ENCODE results near the gene AHI1. TPM values are rescaled to one million over a fixed set of nuclear protein-coding genes. Genes with fewer than 3 reads are reported as not detected.

The AHI1 gene
- total and polyA plus RNA-seq, 2 donors (not counting 1 experiment from before 2014, with no cell fraction given) = 8.3 to 61.7 TPM

DNA sequence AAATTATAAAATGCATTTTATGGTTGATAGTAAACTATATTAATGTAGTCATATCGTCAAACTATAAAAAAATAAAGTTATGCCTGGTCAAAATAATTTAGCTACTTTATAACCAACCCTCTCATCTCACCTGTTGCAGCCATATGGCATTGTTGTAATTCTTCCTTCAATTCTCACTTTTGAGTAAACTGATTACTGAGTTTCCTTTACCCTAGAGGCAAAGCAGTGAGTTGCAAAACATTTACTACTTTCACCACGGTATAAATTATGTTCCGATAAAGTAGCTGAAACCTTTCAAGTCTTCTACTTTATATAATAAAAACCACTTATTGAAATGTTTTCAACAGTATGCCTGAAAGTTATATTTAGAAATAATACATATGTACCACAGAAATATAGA, 113.8 kb downstream of the AHI1 start:
- Histone ChIP-seq H3K4me1 (ENCODE audit: control insufficient read depth in 2 of 2, insufficient read depth in 2 of 2, low read length in 2 of 2) (no peaks in the 10 kb centered on the region), H3K9ac (ENCODE audit: low read length) (no peak overlapping the region), H4K20me1 (ENCODE audit: control insufficient read depth, insufficient read depth, low read length, poor library complexity, severe bottlenecking) (no peaks in the 10 kb centered on the region), H3K79me2 (ENCODE audit: control insufficient read depth, insufficient read depth, low read length) (no peaks in the 10 kb centered on the region), H3K4me3 (ENCODE audit: control extremely low read depth in 1 of 5, extremely low read depth in 1 of 5, insufficient read depth in 1 of 5, low read depth in 2 of 5, low read length in 4 of 5) (no peak overlapping the region), H3K36me3 (replicated peaks in 1 of 2; ENCODE audit: control extremely low read depth in 1 of 2, control insufficient read depth in 1 of 2, extremely low read depth in 1 of 2, insufficient read depth in 2 of 2, low read length in 1 of 2) (no peaks in the 10 kb centered on the region), H3K4me2 (replicated peaks; ENCODE audit: low read depth, low read length, poor library complexity, severe bottlenecking) (no peak overlapping the region), H3K27me3 (replicated peaks in 1 of 4; ENCODE audit: control extremely low read depth in 1 of 4, control insufficient read depth in 3 of 4, insufficient read depth in 4 of 4, low read length in 3 of 4) (no peaks in the 10 kb centered on the region), H3K27ac (ENCODE audit: low read length in 2 of 2) (no peak overlapping the region), H3K9me3 (ENCODE audit: control extremely low read depth in 1 of 3, control insufficient read depth in 2 of 3, insufficient read depth in 1 of 3, low read length in 2 of 3) (no peaks in the 10 kb centered on the region), H2AFZ (ENCODE audit: insufficient read depth, low read depth, low read length, poor library complexity, severe bottlenecking) (no peak overlapping the region)
- Mint-ChIP-seq H3K4me3 (no peak overlapping the region), H3K27me3 (no peaks in the 10 kb centered on the region), H3K4me1 (no peaks in the 10 kb centered on the region), H3K27ac (no peak overlapping the region), H3K9me3 (ENCODE audit: insufficient read depth) (no peaks in the 10 kb centered on the region)
- TF ChIP-seq, protein P1, sequence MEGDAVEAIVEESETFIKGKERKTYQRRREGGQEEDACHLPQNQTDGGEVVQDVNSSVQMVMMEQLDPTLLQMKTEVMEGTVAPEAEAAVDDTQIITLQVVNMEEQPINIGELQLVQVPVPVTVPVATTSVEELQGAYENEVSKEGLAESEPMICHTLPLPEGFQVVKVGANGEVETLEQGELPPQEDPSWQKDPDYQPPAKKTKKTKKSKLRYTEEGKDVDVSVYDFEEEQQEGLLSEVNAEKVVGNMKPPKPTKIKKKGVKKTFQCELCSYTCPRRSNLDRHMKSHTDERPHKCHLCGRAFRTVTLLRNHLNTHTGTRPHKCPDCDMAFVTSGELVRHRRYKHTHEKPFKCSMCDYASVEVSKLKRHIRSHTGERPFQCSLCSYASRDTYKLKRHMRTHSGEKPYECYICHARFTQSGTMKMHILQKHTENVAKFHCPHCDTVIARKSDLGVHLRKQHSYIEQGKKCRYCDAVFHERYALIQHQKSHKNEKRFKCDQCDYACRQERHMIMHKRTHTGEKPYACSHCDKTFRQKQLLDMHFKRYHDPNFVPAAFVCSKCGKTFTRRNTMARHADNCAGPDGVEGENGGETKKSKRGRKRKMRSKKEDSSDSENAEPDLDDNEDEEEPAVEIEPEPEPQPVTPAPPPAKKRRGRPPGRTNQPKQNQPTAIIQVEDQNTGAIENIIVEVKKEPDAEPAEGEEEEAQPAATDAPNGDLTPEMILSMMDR (IDR thresholded peaks at IDR 0.05) = no peak
- TF ChIP-seq EZH2 (IDR thresholded peaks at IDR 0.05; ENCODE audit: borderline replicate concordance, insufficient read depth, low read depth, low read length, poor library complexity, severe bottlenecking) = no peak
- no peak for ATAC-seq (ENCODE audit: low read depth)
- ChIA-PET CTCF (no interaction called here), POLR2A (no interaction called here)
- intact Hi-C loops (cut with micrococcal nuclease) = no loop called here
- no CpG with 5 or more reads among the region's 3 CpGs for WGBS (ENCODE audit: insufficient coverage)
- no peak for DNase-seq

DNA sequence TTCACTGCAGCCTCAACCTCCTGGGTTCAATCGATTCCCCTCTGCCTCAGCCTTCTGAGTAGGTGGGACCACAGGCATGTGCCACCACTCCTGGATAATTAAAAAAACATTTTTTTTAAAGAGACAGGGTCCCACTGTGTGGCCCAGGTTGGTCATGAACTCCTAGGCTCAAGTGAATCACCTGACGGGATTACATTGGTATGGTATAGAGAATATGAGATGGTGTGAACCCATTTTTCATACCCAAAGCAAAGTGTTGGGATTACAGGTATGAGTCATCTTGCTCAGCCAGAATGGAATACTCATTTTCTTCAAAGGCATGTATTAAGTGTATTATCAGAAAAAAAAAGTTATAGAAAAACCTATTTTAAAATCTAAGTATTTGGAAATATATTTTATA, 114.2 kb downstream of the AHI1 start:
- no peak overlapping the region for H3K9ac ChIP-seq (ENCODE audit: low read length)
- ChIA-PET CTCF (no interaction called here), POLR2A (no interaction called here)
- H4K20me1 ChIP-seq (ENCODE audit: control insufficient read depth, insufficient read depth, low read length, poor library complexity, severe bottlenecking) = no peaks in the 10 kb centered on the region
- TF ChIP-seq, protein P1 (IDR thresholded peaks at IDR 0.05) = no peak
- Mint-ChIP-seq H3K27ac (no peak overlapping the region), H3K4me1 (no peaks in the 10 kb centered on the region), H3K9me3 (ENCODE audit: insufficient read depth) (no peaks in the 10 kb centered on the region), H3K4me3 (no peak overlapping the region), H3K27me3 (no peaks in the 10 kb centered on the region)
- no peak overlapping the region for H3K4me2 ChIP-seq (replicated peaks; ENCODE audit: low read depth, low read length, poor library complexity, severe bottlenecking)
- H3K27ac ChIP-seq (ENCODE audit: low read length in 2 of 2) = no peak overlapping the region
- H3K36me3 ChIP-seq (replicated peaks in 1 of 2; ENCODE audit: control extremely low read depth in 1 of 2, control insufficient read depth in 1 of 2, extremely low read depth in 1 of 2, insufficient read depth in 2 of 2, low read length in 1 of 2) = no peaks in the 10 kb centered on the region
- ATAC-seq (ENCODE audit: low read depth) (no peak), DNase-seq (no peak)
- H3K4me3 ChIP-seq (ENCODE audit: control extremely low read depth in 1 of 5, extremely low read depth in 1 of 5, insufficient read depth in 1 of 5, low read depth in 2 of 5, low read length in 4 of 5) = no peak overlapping the region
- H3K4me1 ChIP-seq (ENCODE audit: control insufficient read depth in 2 of 2, insufficient read depth in 2 of 2, low read length in 2 of 2) = no peaks in the 10 kb centered on the region
- H3K9me3 ChIP-seq (ENCODE audit: control extremely low read depth in 1 of 3, control insufficient read depth in 2 of 3, insufficient read depth in 1 of 3, low read length in 2 of 3) = no peaks in the 10 kb centered on the region
- H2AFZ ChIP-seq (ENCODE audit: insufficient read depth, low read depth, low read length, poor library complexity, severe bottlenecking) = no peak overlapping the region
- H3K27me3 ChIP-seq (replicated peaks in 1 of 4; ENCODE audit: control extremely low read depth in 1 of 4, control insufficient read depth in 3 of 4, insufficient read depth in 4 of 4, low read length in 3 of 4) = no peaks in the 10 kb centered on the region
- intact Hi-C loops (cut with micrococcal nuclease) = no loop called here
- no peaks in the 10 kb centered on the region for H3K79me2 ChIP-seq (ENCODE audit: control insufficient read depth, insufficient read depth, low read length)
- no CpG with 5 or more reads among the region's 2 CpGs for WGBS (ENCODE audit: insufficient coverage)

Data from B cell (primary cell).